ENCODE results near the gene CDH13.

The CDH13 gene

GRCh38 chr16:82626791-82627261 lies at the start of gene CDH13:
TSS of gene CDH13 (plus strand) at chr16:82626969.
- no peak for DNase-seq

- DNase-seq, result no peak
Observed at GRCh38 chr16:82580298-82580890, 46.4 kb upstream of the CDH13 start.

GRCh38 chr16:82582975-82583374 lies 43.8 kb upstream of the CDH13 start:
- no peak for DNase-seq

- no peak for DNase-seq
Observed at GRCh38 chr16:82583422-82583821, 43.3 kb upstream of the CDH13 start.

GRCh38 chr16:82584553-82585152 lies 42.1 kb upstream of the CDH13 start:
- DNase-seq, result no peak

- DNase-seq, result no peak
Observed at GRCh38 chr16:82585675-82586074, 41.1 kb upstream of the CDH13 start.

- no peak for DNase-seq
Observed at GRCh38 chr16:82586130-82586529, 40.6 kb upstream of the CDH13 start.

- DNase-seq, result no peak
Observed at GRCh38 chr16:82587289-82587688, 39.5 kb upstream of the CDH13 start.

- no peak for DNase-seq
Observed at GRCh38 chr16:82589407-82589806, 37.4 kb upstream of the CDH13 start.

GRCh38 chr16:82594114-82594513 lies 32.7 kb upstream of the CDH13 start:
- no peak for DNase-seq

GRCh38 chr16:82598771-82599170 lies 28.0 kb upstream of the CDH13 start:
- DNase-seq, result no peak

GRCh38 chr16:82601989-82602640 lies 24.7 kb upstream of the CDH13 start:
- no peak for DNase-seq

GRCh38 chr16:82603784-82604411 lies 22.9 kb upstream of the CDH13 start:
- no peak for DNase-seq

- no peak for DNase-seq
Observed at GRCh38 chr16:82605076-82605475, 21.7 kb upstream of the CDH13 start.

GRCh38 chr16:82605863-82606620 lies 20.7 kb upstream of the CDH13 start:
- DNase-seq, result no peak

- no peak for DNase-seq
Observed at GRCh38 chr16:82609140-82609539, 17.6 kb upstream of the CDH13 start.

- DNase-seq, result no peak
Observed at GRCh38 chr16:82612263-82612662, 14.5 kb upstream of the CDH13 start.

- no peak for DNase-seq
Observed at GRCh38 chr16:82616356-82616755, 10.4 kb upstream of the CDH13 start.

- DNase-seq, result no peak
Observed at GRCh38 chr16:82621781-82622180, 5.0 kb upstream of the CDH13 start.

- DNase-seq, result no peak
Observed at GRCh38 chr16:82623241-82623640, 3.5 kb upstream of the CDH13 start.

GRCh38 chr16:82625066-82625968 lies 1.5 kb upstream of the CDH13 start:
- DNase-seq, result no peak

- DNase-seq, result no peak
Observed at GRCh38 chr16:82628088-82628423, 1.3 kb downstream of the CDH13 start.

All from inflammatory macrophage treated with lipopolysaccharide for 4 hours (primary cell).